K562 (cell line): ENCODE data around the gene IZUMO3. TPM values are rescaled to one million over a fixed set of nuclear protein-coding genes. Genes with fewer than 3 reads are reported as not detected.

Source experiments
- ATAC-seq: fragments of 200-7000 bp; cut with Tn5 transposase; 3 replicates; pipeline ENCODE4 v1.9.1; 2020; ENCODE audit warnings: moderate library complexity
- BruUV-seq: library from RNA; stranded (reverse); fragments of 400-500 nt; replicated peaks from 2 replicates; lab custom pipeline; 2021; lab: Mats Ljungman, UMichigan
- CTCF ChIA-PET: fragments of 300-600 bp; formaldehyde crosslinking; extraction: SDS; loops from one replicate; lab custom pipeline; 2021; ENCODE audit warnings: low intra/inter-chr PET ratio; lab: Yijun Ruan, JAX
- POLR2A ChIA-PET: fragments of 300-600, 350-650 bp; sonication (Branson Sonifier 250); formaldehyde crosslinking; extraction: SDS; loops from one replicate; lab custom pipeline; 2021; ENCODE audit warnings: antibody characterized with exemption, inconsistent platforms; lab: Yijun Ruan, JAX
- DNase-seq, 4 experiments: peaks; one replicate each; pipeline versions ENCODE4 v3.0.0 to v3.0.0-alpha.2; 2011 to 2018; ENCODE audit warnings: low spot score in 3 of 4, mixed read lengths in 3 of 4; ENCODE audit errors: extremely low read depth in 1 of 4
- FAIRE-seq: peaks from 2 replicates; lab custom pipeline; 2011; peaks lifted over from hg19 to GRCh38; lab: Jason Lieb, UNC
- H2AFZ ChIP-seq: 2 replicates; pipeline ENCODE4 v1.6.0; 2011; ENCODE audit warnings: low read depth, low read length, control low read depth, inconsistent platforms
- H3K27ac ChIP-seq: fragments of 200-600 bp; 3 replicates; pipeline ENCODE4 v1.8.0; 2011; ENCODE audit warnings: low read depth, mild to moderate bottlenecking, control low read depth, inconsistent platforms, low read length, moderate library complexity, mixed read lengths; ENCODE audit errors: extremely low read depth
- H3K27me3 ChIP-seq, 2 experiments: fragments of 300-600 bp in 1 of 2; 2 replicates in 1 of 2; 3 replicates in 1 of 2; pipeline versions ENCODE4 v1.6.0 to v1.8.0; 2011; ENCODE audit warnings: inconsistent platforms in 2 of 2, low read length in 2 of 2, mild to moderate bottlenecking in 1 of 2, mixed read lengths in 1 of 2, moderate library complexity in 1 of 2; ENCODE audit not compliant: control insufficient read depth in 2 of 2, insufficient read depth in 2 of 2
- H3K36me3 ChIP-seq: fragments of 300-600 bp; 3 replicates; pipeline ENCODE4 v1.8.0; 2011; ENCODE audit warnings: mild to moderate bottlenecking, low read length, inconsistent platforms; ENCODE audit not compliant: control insufficient read depth, insufficient read depth
- H3K4me1 ChIP-seq, 2 experiments: fragments of 200-600 bp in 1 of 2; replicated peaks in 1 of 2; 2 replicates in 1 of 2; 3 replicates in 1 of 2; pipeline versions ENCODE4 v1.5.1 to v1.8.0; 2011; ENCODE audit warnings: inconsistent platforms in 2 of 2, low read length in 2 of 2, mild to moderate bottlenecking in 1 of 2, mixed read lengths in 1 of 2, moderate library complexity in 1 of 2; ENCODE audit not compliant: control insufficient read depth in 2 of 2, insufficient read depth in 2 of 2
- H3K4me2 ChIP-seq: 2 replicates; pipeline ENCODE4 v1.6.1; 2011; ENCODE audit warnings: low read length, control low read depth, inconsistent platforms, mixed read lengths; ENCODE audit not compliant: insufficient read depth
- H3K4me3 ChIP-seq: fragments of 200-600 bp; sonication (generic), shearing (Covaris generic); 2 replicates; pipeline ENCODE4 v1.5.1; 2016; ENCODE audit warnings: control low read depth, inconsistent platforms
- H3K79me2 ChIP-seq: fragments of 200-600 bp; 3 replicates; pipeline ENCODE4 v1.8.0; 2011; ENCODE audit warnings: low read length, inconsistent platforms; ENCODE audit not compliant: control insufficient read depth, insufficient read depth
- H3K9ac ChIP-seq, 2 experiments: 2 replicates each; pipeline versions ENCODE4 v1.6.0 to v1.6.1; 2011; ENCODE audit warnings: low read depth in 2 of 2, low read length in 2 of 2, control low read depth in 1 of 2, inconsistent platforms in 1 of 2, mild to moderate bottlenecking in 1 of 2, mixed read lengths in 1 of 2; ENCODE audit not compliant: insufficient read depth in 1 of 2
- H3K9me1 ChIP-seq: one replicate; pipeline ENCODE4 v1.6.0; 2011; ENCODE audit warnings: inconsistent platforms, mild to moderate bottlenecking, low read length, moderate library complexity; ENCODE audit not compliant: control insufficient read depth, insufficient read depth
- H3K9me3 ChIP-seq: replicated peaks from 2 replicates; pipeline ENCODE4 v1.5.1; 2011; ENCODE audit warnings: low read depth, low read length, inconsistent platforms; ENCODE audit not compliant: control insufficient read depth, insufficient read depth
- H4K20me1 ChIP-seq: replicated peaks from 2 replicates; pipeline ENCODE4 v1.6.1; 2011; ENCODE audit warnings: low read length, inconsistent platforms, mixed read lengths; ENCODE audit not compliant: control insufficient read depth, insufficient read depth
- CAMTA2 ChIP-seq: fragments of 250-450 bp; sonication (Bioruptor Pico); conservative IDR thresholded peaks from 2 replicates; pipeline ENCODE4 v1.5.1; 2022
- ERF ChIP-seq: fragments of 450-650 bp; formaldehyde crosslinking; IDR thresholded peaks from 2 replicates; pipeline ENCODE4 v1.4.0; 2020; ENCODE audit warnings: mild to moderate bottlenecking, mixed read lengths
- GABPA ChIP-seq: fragments of 200-800 bp; sonication (Bioruptor generic); conservative IDR thresholded peaks from 2 replicates; pipeline ENCODE4 v1.6.1; 2016; ENCODE audit warnings: low read depth, missing genetic modification characterization, missing compliant biosample characterization
- KDM4B ChIP-seq, 2 experiments: fragments of 450-650 bp in 1 of 2; sonication (generic) in 1 of 2; IDR thresholded peaks; 2 replicates each; pipeline ENCODE4 v1.6.1; 2016 to 2017; ENCODE audit warnings: borderline replicate concordance in 2 of 2, antibody characterized with exemption in 1 of 2, low read depth in 1 of 2, mild to moderate bottlenecking in 1 of 2
- KLF13 ChIP-seq: fragments of 450-650 bp; IDR thresholded peaks from 2 replicates; pipeline ENCODE4 v1.6.1; 2016; ENCODE audit warnings: missing genetic modification characterization, low read depth, mild to moderate bottlenecking, missing compliant biosample characterization, moderate library complexity, borderline replicate concordance
- MCM2 ChIP-seq: fragments of 450-650 bp; IDR thresholded peaks from 2 replicates; pipeline ENCODE4 v1.6.1; 2017; ENCODE audit warnings: low read depth, mild to moderate bottlenecking
- SIX5 ChIP-seq, 2 experiments: IDR thresholded peaks; 2 replicates each; pipeline ENCODE4 v1.6.1; 2011; ENCODE audit warnings: low read length in 2 of 2, borderline replicate concordance in 1 of 2, low read depth in 1 of 2, mild to moderate bottlenecking in 1 of 2, moderate library complexity in 1 of 2; ENCODE audit not compliant: insufficient read depth in 1 of 2
- ZNF124 ChIP-seq: sonication (generic); formaldehyde crosslinking; IDR thresholded peaks from 2 replicates; pipeline ENCODE4 v1.8.1; 2022; ENCODE audit warnings: missing genetic modification reagents
- WGBS: fragments of 100-300 bp; shearing (Covaris generic); methylation state at CpG from one replicate; pipeline ENCODE4 v1.1.6; 2016; ENCODE audit warnings: low coverage, mixed read lengths; ENCODE audit not compliant: insufficient coverage; ENCODE audit errors: missing lambda C conversion rate; 5-methylcytosine and 5-hydroxymethylcytosine counted together
- in situ Hi-C: fragments of 300-500 bp; cut with MboI; formaldehyde crosslinking; loops from 4 replicates; pipeline ENCODE4 v1.15.0; 2018; ENCODE audit warnings: inconsistent platforms, mixed read lengths
- intact Hi-C: fragments of 100-400 bp; cut with micrococcal nuclease; formaldehyde crosslinking; loops from 2 replicates; pipeline ENCODE4 v1.14.2; 2022
- polyA plus RNA-seq, 8 experiments: library from polyadenylated mRNA; depleted of rRNA in 4 of 8; stranded (reverse) in 5 of 8; unstranded in 3 of 8; fragments of >200 nt; fragmentation: Nextera tagmentation in 2 of 8; fragmentation: Illumina TruSeq in 1 of 8; extraction: Ambion mirVana in 2 of 8; extraction: Trizol in 1 of 8; gene quantifications; 2 replicates each; pipeline versions ENCODE4 v1.2.1 to v1.2.3, GENCODE V29; 2011 to 2014; ENCODE audit warnings: inconsistent platforms in 1 of 8, missing spikeins in 1 of 8
- total RNA-seq, 7 experiments: library from RNA; depleted of rRNA in 6 of 7; stranded (reverse); fragments of >200 nt in 6 of 7; fragmentation: Illumina TruSeq in 2 of 7; extraction: Trizol in 2 of 7; gene quantifications; 2 replicates each; pipeline versions ENCODE4 v1.2.1 to v1.2.3, GENCODE V29; 2011 to 2021; ENCODE audit warnings: low replicate concordance in 1 of 7
- TF ChIP-seq, protein P1 (sequence below): fragments of 250-450 bp; sonication (Bioruptor Pico); IDR thresholded peaks from 2 replicates; pipeline ENCODE4 v1.4.0; 2020; ENCODE audit warnings: borderline replicate concordance
- TF ChIP-seq, protein P2 (sequence below): fragments of 250-450 bp; sonication (Bioruptor Pico); IDR thresholded peaks from 2 replicates; pipeline ENCODE4 v1.8.0; 2022; ENCODE audit warnings: inconsistent platforms
- TF ChIP-seq, protein P3 (sequence below): fragments of 250-450 bp; sonication (Bioruptor Pico); IDR thresholded peaks from 2 replicates; pipeline ENCODE4 v1.5.0; 2020; ENCODE audit warnings: mild to moderate bottlenecking, borderline replicate concordance

IZUMO3 gene
- total and polyA plus RNA-seq, 9 of the 15 experiments (the other 6 are each of a cell fraction or from before 2014, with no cell fraction given) = not detected

- H3K4me1 ChIP-seq = no peaks in the 10 kb centered on the region
- H3K4me3 ChIP-seq = no peak overlapping the region
- H3K27ac ChIP-seq = no peak overlapping the region
- POLR2A ChIA-PET = no interaction called here
- no peaks in the 10 kb centered on the region for H4K20me1 ChIP-seq
- no TSS peak for BruUV-seq
- in situ Hi-C loops = no loop called here
- no peaks in the 10 kb centered on the region for H3K79me2 ChIP-seq
- no peaks in the 10 kb centered on the region for H3K27me3 ChIP-seq
- no peak for FAIRE-seq
- TF ChIP-seq SIX5 (IDR thresholded peaks at IDR 0.05; ENCODE audit: borderline replicate concordance in 1 of 2, insufficient read depth in 1 of 2, low read depth in 1 of 2, low read length in 2 of 2) = no peak
- TF ChIP-seq, protein P1, sequence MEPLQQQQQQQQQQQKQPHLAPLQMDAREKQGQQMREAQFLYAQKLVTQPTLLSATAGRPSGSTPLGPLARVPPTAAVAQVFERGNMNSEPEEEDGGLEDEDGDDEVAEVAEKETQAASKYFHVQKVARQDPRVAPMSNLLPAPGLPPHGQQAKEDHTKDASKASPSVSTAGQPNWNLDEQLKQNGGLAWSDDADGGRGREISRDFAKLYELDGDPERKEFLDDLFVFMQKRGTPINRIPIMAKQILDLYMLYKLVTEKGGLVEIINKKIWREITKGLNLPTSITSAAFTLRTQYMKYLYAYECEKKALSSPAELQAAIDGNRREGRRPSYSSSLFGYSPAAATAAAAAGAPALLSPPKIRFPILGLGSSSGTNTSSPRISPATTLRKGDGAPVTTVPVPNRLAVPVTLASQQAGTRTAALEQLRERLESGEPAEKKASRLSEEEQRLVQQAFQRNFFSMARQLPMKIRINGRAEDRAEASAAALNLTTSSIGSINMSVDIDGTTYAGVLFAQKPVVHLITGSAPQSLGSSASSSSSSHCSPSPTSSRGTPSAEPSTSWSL (CRISPR knock-in tag) = no peak
- no peak for TF ChIP-seq ERF (CRISPR knock-in tag)
- no peak for TF ChIP-seq ZNF124
- TF ChIP-seq, all 486 proteins: peak for 0
- DNase-seq (no peak), ATAC-seq (no peak)
- H3K9me3 ChIP-seq = no peaks in the 10 kb centered on the region
- no peaks in the 10 kb centered on the region for H3K36me3 ChIP-seq
- intact Hi-C loops = no loop called here
- CTCF ChIA-PET = no interaction called here
- WGBS = no CpG with 5 or more reads among the region's 2 CpGs
- no peaks in the 10 kb centered on the region for H3K9me1 ChIP-seq
- no peak overlapping the region for H3K9ac ChIP-seq
- no peak overlapping the region for H2AFZ ChIP-seq
- no peak overlapping the region for H3K4me2 ChIP-seq
Measured at GRCh38 chr9:24572406-24572805, 26.7 kb upstream of the IZUMO3 start.

DNA sequence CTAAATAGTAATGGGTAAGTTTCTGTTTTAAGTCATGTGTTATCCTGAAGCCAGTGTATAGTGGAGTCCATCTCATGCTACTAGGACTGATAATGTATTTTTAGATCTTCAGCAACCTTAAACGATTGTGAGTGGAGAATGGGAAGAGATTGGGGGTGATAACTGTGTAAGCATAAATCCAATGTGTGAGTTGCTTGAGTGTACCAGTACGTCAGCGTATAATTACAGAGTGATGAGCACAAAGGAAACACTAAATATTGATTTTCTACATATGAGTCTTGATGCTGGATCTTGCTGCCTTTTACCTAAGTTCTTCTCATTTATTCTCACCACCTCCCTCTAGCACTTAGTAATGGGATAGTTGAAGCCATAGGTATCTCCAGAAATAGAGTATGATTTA is 16.3 kb upstream of the IZUMO3 start:
- H4K20me1 ChIP-seq = no peaks in the 10 kb centered on the region
- WGBS = no CpG with 5 or more reads among the region's 3 CpGs
- ChIA-PET CTCF (no interaction called here), POLR2A (no interaction called here)
- in situ Hi-C loops = no loop called here
- no peak overlapping the region for H3K4me2 ChIP-seq
- no peaks in the 10 kb centered on the region for H3K9me3 ChIP-seq
- DNase-seq (no peak), FAIRE-seq (no peak), ATAC-seq (no peak)
- no peak overlapping the region for H3K27ac ChIP-seq
- no TSS peak for BruUV-seq
- H3K27me3 ChIP-seq = no peaks in the 10 kb centered on the region
- no peaks in the 10 kb centered on the region for H3K36me3 ChIP-seq
- H2AFZ ChIP-seq = no peak overlapping the region
- no peak overlapping the region for H3K9ac ChIP-seq
- H3K9me1 ChIP-seq = no peaks in the 10 kb centered on the region
- H3K79me2 ChIP-seq = no peaks in the 10 kb centered on the region
- intact Hi-C loops = no loop called here
- H3K4me1 ChIP-seq = no peaks in the 10 kb centered on the region
- no peak overlapping the region for H3K4me3 ChIP-seq
- no peak for TF ChIP-seq KLF13 (tag)
- TF ChIP-seq, protein P2, sequence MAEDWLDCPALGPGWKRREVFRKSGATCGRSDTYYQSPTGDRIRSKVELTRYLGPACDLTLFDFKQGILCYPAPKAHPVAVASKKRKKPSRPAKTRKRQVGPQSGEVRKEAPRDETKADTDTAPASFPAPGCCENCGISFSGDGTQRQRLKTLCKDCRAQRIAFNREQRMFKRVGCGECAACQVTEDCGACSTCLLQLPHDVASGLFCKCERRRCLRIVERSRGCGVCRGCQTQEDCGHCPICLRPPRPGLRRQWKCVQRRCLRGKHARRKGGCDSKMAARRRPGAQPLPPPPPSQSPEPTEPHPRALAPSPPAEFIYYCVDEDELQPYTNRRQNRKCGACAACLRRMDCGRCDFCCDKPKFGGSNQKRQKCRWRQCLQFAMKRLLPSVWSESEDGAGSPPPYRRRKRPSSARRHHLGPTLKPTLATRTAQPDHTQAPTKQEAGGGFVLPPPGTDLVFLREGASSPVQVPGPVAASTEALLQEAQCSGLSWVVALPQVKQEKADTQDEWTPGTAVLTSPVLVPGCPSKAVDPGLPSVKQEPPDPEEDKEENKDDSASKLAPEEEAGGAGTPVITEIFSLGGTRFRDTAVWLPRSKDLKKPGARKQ (CRISPR knock-in tag) = no peak
- no peak for TF ChIP-seq KDM4B (IDR thresholded peaks at IDR 0.05; ENCODE audit: borderline replicate concordance in 2 of 2, low read depth in 1 of 2)
- TF ChIP-seq, protein P3, sequence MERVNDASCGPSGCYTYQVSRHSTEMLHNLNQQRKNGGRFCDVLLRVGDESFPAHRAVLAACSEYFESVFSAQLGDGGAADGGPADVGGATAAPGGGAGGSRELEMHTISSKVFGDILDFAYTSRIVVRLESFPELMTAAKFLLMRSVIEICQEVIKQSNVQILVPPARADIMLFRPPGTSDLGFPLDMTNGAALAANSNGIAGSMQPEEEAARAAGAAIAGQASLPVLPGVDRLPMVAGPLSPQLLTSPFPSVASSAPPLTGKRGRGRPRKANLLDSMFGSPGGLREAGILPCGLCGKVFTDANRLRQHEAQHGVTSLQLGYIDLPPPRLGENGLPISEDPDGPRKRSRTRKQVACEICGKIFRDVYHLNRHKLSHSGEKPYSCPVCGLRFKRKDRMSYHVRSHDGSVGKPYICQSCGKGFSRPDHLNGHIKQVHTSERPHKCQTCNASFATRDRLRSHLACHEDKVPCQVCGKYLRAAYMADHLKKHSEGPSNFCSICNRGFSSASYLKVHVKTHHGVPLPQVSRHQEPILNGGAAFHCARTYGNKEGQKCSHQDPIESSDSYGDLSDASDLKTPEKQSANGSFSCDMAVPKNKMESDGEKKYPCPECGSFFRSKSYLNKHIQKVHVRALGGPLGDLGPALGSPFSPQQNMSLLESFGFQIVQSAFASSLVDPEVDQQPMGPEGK (CRISPR knock-in tag) = no peak
- no peak for TF ChIP-seq CAMTA2 (CRISPR knock-in tag)
- TF ChIP-seq MCM2 = no peak
- TF ChIP-seq GABPA (tag) = no peak
